PC-3 (cell line): ENCODE data around the gene ZNF774.

Experiments
- CTCF ChIP-seq: fragments of 300-600 bp; sonication (generic); conservative IDR thresholded peaks from 2 replicates; pipeline ENCODE4 v1.5.1; 2017; ENCODE audit warnings: antibody characterized with exemption, low read depth, mild to moderate bottlenecking, low read length
- EZH2 ChIP-seq: fragments of 300-600 bp; sonication (generic); IDR thresholded peaks from one replicate; pipeline ENCODE4 v1.6.1; 2017; ENCODE audit warnings: antibody characterized with exemption, mild to moderate bottlenecking, low read length; ENCODE audit not compliant: unreplicated experiment
- EZH2phosphoT487 ChIP-seq: fragments of 300-600 bp; sonication (generic); IDR thresholded peaks from 2 replicates; pipeline ENCODE4 v1.6.1; 2018; ENCODE audit warnings: mild to moderate bottlenecking, antibody characterized with exemption, low read length, borderline replicate concordance

GRCh38 chr15:90348456-90348855, 3.6 kb upstream of the ZNF774 start:
- TF ChIP-seq CTCF (no peak), EZH2 (no peak), EZH2phosphoT487 (no peak)
